HG02852 (cell line): ENCODE results near the gene COX5B.

ENCODE experiments used
- ATAC-seq: cut with Tn5 transposase; IDR thresholded peaks from one replicate; pipeline ENCODE4 v1.9.1; 2021; ENCODE audit warnings: mild to moderate bottlenecking, moderate library complexity; ENCODE audit not compliant: unreplicated experiment

Gene COX5B

GRCh38 chr2:97653874-97654273, 8.0 kb downstream of the COX5B start:
- ATAC-seq: no peak

GRCh38 chr2:97654309-97654708, 8.4 kb downstream of the COX5B start:
- no peak for ATAC-seq

- no peak for ATAC-seq
These were observed 8.9 kb downstream of the COX5B start for GRCh38 chr2:97654791-97655190.

GRCh38 chr2:97656129-97656755, 10.4 kb downstream of the COX5B start:
- no peak for ATAC-seq

- ATAC-seq: no peak
These were observed 11.2 kb downstream of the COX5B start for GRCh38 chr2:97656905-97657587.

- no peak for ATAC-seq
These were observed 12.3 kb downstream of the COX5B start for GRCh38 chr2:97657986-97658690.

GRCh38 chr2:97658691-97659157, 12.9 kb downstream of the COX5B start:
- no peak for ATAC-seq

GRCh38 chr2:97659256-97660043, 13.6 kb downstream of the COX5B start:
- ATAC-seq: no peak

- ATAC-seq: no peak
These were observed 14.3 kb downstream of the COX5B start for GRCh38 chr2:97660044-97660774.

GRCh38 chr2:97660775-97661389, 15.0 kb downstream of the COX5B start:
- no peak for ATAC-seq

GRCh38 chr2:97661927-97662326, 16.1 kb downstream of the COX5B start:
- ATAC-seq: no peak

GRCh38 chr2:97662386-97662894, 16.6 kb downstream of the COX5B start:
- no peak for ATAC-seq

- peak; percentile 39 for ATAC-seq
These were observed 17.2 kb downstream of the COX5B start for GRCh38 chr2:97662895-97663625.

GRCh38 chr2:97663626-97663961, 17.7 kb downstream of the COX5B start:
- no peak for ATAC-seq

- peak; percentile 90 for ATAC-seq
These were observed 18.2 kb downstream of the COX5B start, which contains the start of gene ACTR1B for GRCh38 chr2:97663962-97664635. Gene ACTR1B (minus strand): TSS chr2:97664044. CDS start chr2:97663890, 154 bp downstream.

- no peak for ATAC-seq
These were observed 18.7 kb downstream of the COX5B start for GRCh38 chr2:97664636-97664970.

GRCh38 chr2:97669448-97669847, 23.6 kb downstream of the COX5B start, which contains the start of gene C2orf92:
Gene C2orf92 (plus strand): TSS chr2:97669713. CDS start chr2:97669789, 76 bp downstream.
- ATAC-seq: no peak

GRCh38 chr2:97670471-97670870, 24.6 kb downstream of the COX5B start:
- ATAC-seq: no peak

- no peak for ATAC-seq
These were observed 25.7 kb downstream of the COX5B start for GRCh38 chr2:97671526-97671925.
